HL-60/S4 treated with retinoic acid at 250 ng/mL for 4 days and 3 days (cell line): ENCODE results near the gene CPAMD8.

Experiments used
- in situ Hi-C: fragments of 300-500 bp; cut with MboI; formaldehyde crosslinking; loops from 2 replicates; pipeline ENCODE4 v1.7.0; 2022; ENCODE audit warnings: low sequenced_read_pairs

CPAMD8 gene

DNA sequence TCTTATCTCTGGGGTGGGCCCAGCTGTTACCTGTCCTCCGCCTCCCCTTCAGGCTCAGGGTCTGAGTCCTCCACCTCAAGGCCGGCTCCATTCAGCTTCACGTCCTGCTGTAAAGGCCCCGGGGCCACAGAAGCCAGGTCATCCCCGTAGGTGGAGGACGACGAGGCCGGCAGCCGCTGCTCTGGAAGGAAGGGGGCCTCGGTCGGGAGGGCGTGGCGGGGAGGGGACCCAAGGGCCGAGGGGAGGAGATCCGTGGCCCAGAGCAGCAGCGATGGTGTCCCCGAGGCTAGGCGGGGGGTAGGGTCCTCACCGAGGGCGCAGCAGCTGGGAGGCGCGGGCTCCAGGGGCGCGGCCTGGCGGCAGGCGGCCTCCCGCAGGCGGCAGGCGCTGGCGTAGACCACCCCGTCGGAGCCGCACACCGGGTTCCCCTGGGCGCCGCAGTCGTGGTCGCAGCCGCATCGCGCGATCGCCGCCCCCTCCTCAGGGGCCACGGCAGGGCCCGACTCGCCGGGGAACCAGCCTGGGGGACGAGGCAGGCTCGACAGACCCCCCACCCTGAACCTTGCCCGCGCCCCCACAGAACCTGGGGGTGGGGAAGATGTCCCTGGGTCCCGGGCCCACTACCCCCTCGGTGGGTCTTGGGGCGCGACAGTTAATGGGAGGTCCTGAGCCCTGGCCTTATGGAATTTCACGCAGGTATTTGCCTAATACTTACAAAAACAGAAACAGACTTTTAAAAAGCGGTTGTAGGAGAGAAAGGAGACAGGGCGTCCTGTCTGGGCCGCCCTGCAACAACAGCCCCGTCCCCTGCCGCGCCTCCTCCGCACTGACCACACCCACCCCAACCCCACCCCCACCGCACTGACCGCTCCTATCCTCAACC is 130.2 kb downstream of the CPAMD8 start:
- in situ Hi-C loops: no loop called here

DNA sequence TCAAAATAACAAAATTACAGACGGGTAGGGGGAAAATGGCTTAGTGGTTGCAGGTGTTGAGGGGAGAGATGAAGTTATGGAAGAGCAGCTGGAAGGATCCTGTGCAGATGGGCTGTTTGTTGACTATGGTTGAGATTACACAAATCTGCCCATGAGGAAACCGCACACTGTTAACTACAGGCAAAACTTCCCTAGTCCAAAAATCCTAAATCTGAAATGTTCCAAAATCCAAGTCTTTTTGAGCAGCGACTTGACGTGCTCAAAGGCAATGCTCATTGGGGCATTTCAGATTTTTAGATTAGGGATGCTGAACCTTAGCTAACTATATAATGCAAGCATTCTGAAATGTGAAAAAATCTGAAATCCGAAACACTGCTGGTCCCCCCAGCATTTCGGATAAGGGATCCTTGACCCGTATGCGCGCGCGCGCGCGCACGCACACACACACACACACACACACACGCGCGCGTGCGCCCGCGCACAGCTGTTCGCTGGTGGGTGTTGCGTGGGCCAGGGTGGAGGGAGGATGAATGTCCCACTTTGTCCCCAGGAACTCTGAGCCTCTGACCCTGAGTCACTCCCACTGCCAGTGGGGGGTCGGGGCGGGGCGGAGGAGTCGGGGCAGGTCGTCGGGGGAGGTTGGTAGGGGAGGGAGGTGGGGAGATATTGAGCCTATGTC is 131.0 kb downstream of the CPAMD8 start:
- in situ Hi-C loops: no loop called here

DNA sequence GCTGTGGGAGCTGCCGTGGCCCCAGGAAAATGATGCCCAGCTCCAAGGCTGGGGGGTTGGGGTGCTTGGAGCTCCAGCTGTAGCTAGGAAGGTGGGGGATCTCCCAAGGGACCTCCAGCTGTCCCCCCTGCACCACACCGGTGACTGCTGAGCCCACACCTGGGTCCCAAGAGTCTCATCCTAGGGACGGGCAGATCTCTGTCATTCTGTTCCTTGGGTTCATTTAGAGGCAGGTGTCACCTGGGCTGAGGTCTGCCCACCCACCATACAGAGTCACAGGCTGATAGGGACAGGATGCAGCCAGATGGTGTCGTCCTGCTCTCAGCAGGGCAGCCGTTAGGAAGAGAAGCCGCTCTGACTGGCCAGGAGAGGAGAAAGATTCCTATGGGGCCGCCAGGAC is 132.5 kb downstream of the CPAMD8 start:
- in situ Hi-C loops: no loop called here

DNA sequence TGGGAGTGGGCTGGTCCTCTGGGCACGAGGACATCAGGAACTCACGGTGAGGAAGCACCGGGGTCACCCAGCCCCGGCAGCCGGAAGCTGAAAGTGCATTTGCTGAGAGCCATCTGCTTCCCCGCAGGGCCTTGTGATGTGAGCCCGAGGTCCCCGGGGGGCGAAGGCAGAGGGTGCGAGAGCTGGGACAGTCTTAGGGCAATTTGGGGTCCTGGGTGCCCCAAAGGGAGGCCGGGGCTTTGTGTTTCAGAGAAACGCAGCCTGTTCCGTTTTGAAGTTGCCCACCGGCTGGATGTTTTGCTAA is 133.0 kb downstream of the CPAMD8 start:
- in situ Hi-C loops: no loop called here

DNA sequence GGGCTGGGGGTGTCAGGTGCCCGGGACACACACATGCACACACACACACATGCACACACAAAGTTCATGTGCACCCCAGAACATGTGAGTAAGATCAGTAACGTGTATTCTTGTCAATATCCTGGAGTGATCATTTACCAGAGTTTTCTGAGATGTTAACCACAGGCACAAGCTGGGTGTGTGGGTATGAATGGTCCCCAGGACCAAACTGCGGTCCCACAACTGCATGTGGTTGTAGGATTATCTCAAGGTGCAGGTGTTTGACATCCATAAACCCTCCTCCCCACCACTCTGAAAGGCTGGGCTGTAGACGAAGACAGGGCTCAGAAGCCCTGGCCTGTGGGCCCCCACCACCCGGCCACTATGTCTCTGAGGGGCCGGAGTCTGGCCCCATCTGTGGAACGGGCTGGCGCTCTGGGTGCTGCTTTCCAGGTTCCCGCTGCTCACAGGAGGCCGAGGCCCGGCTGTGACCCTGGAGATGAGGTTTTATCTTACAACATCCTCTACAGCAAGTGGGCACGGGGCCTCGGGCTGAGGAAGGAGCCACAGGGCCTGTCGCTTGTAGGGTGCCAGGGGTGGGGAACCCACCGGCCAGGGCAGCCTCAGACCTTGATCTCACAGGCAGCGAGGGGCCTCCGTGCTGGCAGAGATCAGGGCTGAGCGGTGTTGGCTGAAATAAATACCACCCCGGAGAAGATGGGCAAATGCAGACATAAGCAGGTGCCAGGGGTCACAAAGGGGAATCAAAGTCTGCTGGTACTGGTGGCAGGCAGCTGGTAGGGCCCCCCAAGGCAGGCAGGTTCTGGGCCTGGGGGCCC is 133.5 kb downstream of the CPAMD8 start:
- in situ Hi-C loops: no loop called here

DNA sequence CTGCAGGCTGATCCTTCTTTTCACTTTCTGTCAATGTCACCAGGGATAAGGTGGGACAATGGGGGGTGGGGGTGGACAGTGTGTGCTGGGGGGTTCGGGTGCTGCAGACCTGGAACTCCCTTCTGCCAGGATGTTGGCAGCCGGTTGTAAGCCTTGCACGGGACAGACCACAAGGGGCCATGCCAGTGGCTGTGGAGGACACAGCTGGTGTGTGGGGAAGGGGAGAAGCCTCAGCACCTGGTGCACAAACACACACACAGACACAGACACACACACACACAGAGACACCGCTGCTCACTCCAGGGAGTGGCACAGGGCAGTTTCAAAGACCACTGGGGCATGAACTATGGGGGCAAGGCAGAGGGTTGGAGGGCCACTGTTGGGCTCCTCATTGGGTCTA is 134.2 kb downstream of the CPAMD8 start:
- in situ Hi-C loops: no loop called here

DNA sequence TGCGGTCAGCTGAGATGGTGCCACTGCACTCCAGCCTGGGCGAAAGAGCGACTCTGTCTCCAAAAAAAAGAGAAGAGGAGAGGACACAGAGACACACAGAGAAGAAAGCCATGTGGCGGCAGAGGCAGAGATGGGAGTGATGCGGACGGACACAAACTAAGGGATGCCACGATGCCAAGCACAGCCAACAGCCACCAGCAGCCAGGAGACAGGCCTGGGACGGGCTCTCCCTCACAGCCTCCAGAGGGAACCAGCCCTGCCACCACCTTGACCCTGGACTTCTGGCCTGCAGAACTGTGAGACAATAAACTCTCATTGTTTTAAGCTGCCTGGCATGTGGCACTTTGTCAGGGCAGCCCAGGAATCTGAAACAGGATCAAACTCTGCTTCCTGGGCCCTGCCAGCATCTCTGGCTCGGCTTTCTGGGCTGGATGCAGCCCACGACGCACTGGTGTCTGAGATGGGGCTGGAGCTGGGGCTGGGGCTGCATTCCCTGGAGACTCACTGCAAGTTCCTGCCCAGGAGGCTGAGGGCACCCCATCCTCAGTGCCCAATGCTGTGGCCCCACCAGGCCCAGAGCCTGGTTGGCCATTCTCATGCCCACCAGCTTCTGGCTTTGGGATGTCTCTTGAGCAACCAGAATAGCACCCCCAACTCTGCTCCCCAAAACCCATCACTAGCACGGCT is 134.8 kb downstream of the CPAMD8 start:
- in situ Hi-C loops: no loop called here

DNA sequence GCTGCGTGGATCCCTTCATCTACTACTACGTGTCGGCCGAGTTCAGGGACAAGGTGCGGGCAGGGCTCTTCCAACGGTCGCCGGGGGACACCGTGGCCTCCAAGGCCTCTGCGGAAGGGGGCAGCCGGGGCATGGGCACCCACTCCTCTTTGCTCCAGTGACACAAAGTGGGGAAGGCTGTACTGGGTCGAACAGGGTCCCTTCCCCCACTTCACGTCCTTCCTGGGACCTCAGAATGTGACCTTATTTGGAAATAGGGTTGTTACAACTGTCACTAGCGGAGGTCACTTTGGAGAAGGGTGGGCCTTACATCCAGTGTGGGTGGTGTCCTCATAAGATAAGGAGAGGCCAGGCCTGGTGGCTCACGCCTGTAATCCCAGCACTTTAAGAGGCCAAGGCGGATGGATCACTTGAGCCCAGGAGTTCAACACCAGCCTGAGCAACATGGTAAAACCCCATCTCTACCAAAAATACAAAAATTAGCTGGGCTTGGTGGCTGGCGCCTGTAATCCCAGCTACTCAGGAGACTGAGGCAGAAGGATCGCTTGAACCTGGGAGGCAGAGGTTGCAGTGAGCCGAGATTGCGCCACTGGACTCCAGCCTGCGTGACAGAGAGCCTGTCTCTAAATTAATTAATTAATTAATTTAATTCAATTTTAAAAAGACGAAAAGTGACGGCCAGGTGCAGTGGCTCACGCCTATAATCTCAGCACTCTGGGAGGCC is 136.0 kb downstream of the CPAMD8 start:
- in situ Hi-C loops: no loop called here

DNA sequence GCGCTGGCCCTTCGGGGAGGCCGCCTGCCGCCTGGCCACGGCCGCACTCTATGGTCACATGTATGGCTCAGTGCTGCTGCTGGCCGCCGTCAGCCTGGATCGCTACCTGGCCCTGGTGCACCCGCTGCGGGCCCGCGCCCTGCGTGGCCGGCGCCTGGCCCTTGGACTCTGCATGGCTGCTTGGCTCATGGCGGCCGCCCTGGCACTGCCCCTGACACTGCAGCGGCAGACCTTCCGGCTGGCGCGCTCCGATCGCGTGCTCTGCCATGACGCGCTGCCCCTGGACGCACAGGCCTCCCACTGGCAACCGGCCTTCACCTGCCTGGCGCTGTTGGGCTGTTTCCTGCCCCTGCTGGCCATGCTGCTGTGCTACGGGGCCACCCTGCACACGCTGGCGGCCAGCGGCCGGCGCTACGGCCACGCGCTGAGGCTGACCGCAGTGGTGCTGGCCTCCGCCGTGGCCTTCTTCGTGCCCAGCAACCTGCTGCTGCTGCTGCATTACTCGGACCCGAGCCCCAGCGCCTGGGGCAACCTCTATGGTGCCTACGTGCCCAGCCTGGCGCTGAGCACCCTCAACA is 136.6 kb downstream of the CPAMD8 start:
- in situ Hi-C loops: no loop called here

DNA sequence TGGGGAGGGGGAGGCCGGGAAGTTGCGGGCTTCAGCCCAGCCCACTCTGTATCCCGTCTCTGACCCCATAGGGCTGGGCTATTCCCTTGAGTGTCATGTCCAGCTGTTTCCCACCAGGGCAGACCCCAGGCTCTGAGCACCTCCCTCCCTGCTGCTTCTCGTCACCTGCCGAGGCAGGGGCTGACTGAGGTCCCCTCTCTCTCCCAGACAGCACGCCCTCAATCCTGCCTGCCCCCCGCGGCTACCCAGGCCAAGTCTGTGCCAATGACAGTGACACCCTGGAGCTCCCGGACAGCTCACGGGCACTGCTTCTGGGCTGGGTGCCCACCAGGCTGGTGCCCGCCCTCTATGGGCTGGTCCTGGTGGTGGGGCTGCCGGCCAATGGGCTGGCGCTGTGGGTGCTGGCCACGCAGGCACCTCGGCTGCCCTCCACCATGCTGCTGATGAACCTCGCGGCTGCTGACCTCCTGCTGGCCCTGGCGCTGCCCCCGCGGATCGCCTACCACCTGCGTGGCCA is 137.2 kb downstream of the CPAMD8 start:
- in situ Hi-C loops: no loop called here

DNA sequence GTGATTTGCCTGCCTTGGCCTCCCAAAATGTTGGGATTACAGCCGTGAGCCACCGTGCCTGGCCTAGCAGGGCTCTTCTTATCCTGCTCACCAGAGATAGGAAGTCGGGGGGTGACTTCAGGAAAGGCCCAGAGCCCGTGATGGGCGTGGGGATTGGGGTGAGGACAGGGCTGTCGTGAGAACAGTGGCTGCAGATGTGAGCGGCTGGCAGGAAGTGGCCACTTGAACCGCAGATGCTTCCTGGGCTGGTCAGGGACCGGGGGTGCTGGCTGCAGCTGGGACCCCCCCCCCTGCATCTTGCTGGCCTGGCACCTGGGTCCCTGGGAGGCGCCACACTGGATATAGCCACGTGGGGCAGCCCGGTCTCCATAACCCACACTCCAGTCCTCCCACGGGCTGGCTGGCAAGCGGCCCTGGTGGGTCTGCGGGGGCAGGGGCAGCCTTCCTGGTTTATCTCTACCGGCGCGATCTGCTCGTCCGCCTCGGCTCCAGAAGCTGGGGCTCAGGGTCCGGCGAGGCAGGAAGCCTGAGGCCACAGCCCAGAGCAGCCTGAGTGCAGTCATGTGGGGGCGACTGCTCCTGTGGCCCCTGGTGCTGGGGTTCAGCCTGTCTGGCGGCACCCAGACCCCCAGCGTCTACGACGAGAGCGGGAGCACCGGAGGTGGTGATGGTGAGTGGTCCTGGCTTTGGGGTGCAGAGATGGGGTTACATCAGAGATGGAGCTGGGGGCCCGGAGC is 137.8 kb downstream of the CPAMD8 start, which contains the start of gene F2RL3:
Gene F2RL3 (plus strand): TSS at position 371 of the 737 bp plus-strand sequence. CDS start 191 bp downstream, at position 562.
- in situ Hi-C loops: no loop called here

DNA sequence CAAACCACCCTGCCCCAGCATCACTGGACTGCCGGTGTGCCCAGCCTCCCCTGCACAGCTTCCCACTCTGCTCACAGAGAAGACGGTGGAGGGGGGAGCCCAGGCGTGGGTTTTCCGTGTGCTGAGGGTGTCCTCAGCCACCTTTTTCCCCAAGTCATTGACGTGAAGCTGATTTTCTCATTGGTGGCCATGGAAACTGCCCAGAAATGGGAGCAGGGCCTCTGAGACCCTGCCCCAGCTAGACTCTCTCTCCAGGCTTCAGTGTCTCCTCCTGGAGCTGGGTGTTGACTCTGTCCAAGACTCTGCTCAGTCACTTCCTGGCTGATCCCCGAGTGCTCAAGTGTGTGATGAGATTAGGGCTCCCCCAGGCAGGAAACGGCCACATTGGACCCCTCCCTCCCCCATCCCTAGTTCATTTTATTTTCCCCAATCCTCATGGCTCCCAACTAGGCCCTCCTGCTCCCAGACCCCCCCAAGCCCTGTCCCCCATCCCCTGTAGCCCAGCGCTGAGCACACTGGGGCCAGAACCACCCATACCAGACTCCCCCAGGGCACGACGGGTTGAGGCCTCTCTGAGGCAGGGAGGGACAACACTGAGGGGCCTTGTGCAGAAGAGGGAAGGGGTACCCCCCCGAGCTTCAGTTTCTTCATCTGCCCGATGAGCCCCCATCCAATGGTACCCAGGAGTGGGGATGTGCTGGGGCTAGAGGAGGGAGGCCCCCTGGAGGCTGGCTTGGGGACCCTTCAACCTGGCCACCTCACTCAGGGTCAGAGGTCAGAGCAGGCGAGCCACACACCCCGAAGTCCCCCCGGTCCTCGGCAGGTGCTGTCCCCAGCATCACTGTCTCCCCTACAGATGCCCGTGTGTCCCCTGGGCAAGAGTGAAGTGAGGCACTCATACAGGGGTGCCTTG is 139.0 kb downstream of the CPAMD8 start:
- in situ Hi-C loops: no loop called here

DNA sequence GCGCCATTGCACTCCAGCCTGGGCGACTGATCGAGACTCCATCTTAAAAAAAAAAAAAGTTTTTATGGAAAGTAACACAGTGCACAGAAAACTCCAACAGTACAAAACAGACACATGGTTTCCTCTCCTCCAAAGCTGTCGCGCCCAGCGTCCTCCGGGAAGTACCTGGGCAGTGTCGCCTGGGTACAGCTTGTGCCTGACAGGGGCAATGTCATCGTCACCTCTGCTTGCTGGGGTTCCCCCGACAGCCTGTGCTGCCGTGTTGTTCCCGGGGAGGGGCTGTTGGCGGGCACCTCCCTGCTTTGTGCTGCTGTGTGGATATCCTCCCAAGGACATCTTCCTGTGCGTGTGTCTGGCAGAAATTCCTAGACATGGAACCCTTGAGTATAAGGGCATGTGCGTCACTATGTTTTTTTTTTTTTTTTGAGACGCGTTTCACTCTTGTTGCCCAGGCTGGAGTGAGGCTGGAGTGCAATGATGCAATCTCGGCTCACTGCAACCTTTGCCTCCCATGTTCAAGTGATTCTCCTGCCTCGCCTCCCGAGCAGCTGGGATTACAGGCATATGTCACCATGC is 140.2 kb downstream of the CPAMD8 start:
- in situ Hi-C loops: no loop called here

DNA sequence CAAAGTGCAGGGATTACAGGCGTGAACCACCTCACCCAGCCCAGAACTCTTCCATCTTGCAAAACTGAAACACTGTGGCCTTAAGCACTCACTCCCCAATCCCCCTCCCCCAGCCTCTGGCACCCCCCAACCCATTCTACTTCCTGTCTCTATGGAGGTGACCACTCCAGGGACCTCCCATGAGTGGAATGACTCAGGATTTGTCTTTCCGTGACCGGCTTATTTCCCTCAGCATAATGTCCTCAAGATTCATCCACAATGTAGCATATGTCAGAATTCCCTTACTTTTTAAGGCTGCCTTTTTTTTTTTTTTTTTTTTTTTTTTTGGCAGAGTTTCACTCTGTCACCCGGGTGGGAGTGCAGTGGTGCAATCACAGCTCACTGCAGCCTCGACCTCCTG is 141.4 kb downstream of the CPAMD8 start:
- in situ Hi-C loops: no loop called here

DNA sequence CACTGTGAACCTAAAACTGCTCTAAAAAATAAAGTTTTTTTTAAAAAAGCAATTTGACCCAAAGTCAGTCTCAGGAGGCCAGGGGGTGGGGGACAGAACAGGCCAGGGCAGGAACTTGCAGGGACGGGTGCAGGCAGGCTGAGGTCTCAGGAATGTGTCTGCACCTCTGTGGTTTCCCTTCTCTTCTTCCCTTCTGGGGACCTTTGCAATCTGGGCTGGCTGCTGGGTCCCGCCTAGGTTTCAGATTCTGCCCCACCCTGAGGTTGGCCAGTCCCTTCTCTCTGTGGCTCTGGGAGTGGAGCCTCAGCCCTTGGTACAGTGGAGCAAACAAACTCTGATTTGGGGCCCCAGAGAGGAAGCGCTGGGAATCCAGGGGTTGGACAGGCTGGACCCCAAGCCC is 143.1 kb downstream of the CPAMD8 start:
- in situ Hi-C loops: no loop called here

DNA sequence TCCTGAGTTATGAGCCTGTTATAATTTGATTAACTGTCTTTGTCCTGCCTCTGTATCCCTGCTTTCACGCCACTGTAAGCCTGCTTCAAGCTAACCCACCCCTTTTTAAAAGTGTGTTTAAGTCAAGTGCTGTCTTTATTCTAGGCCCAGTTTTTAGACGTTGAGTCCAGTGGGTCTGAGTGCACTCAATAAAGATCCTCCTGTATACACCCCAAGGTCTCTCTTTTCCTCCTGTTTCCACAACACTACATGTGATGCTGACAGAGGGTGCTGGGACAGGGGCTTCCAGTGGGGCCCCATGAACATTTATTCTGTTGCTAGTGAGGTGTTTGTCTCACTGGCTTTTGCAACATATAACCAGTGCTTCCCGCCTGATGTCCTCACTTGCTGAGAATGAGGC is 144.5 kb downstream of the CPAMD8 start:
- in situ Hi-C loops: no loop called here

DNA sequence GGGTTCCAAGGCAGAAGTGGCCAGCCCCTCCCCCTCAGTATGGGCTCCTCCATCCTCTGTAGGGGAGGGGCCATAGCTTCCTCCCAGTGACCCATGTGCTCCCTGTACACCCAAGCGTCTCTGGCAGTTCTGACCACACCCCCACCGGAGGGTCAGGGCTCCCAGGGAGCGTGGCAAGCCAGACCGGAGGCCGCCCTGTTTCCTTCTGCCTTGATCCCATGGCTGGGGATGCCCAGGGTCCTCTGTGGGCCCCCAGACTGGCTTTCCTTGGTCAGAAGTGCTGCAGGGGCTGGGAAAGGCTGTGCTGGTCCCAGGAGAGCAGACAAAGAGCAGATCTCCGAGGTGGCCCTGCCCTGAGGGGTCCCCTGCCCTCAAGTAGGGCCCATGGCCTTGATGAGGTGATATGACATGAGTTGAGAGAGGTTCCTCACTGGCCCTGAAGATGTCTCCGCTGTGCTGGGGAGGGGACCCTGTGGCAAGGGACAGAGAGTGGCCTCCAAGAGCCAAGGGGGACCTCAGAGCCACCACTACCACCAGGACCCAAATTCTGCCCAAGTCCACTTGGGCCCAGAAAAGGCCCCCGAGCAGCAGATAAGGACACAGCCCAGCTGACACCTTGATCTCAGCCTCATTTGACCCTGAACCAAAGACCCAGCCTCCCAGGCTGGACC is 145.6 kb downstream of the CPAMD8 start:
- in situ Hi-C loops: no loop called here
